Endothelial cell (in vitro differentiated cells): Measurements from ENCODE around the gene FUT6. TPM values are rescaled to one million over a fixed set of nuclear protein-coding genes. Genes with fewer than 3 reads are reported as not detected.
"Not testable (repeated sequence)": the region's sequence is repeated elsewhere in the genome, so short reads cannot be mapped to it uniquely, and the experiment has no call there.

ENCODE experiments used
- DNase-seq: peaks from one replicate; pipeline ENCODE4 v3.0.0; 2021; ENCODE audit warnings: low spot score
- H3K27ac Mint-ChIP-seq: one replicate; pipeline ENCODE4 v1.8.0; 2021; ENCODE audit warnings: mixed read lengths, inconsistent platforms; ENCODE audit not compliant: unreplicated experiment
- H3K27me3 Mint-ChIP-seq: one replicate; pipeline ENCODE4 v1.8.0; 2021; ENCODE audit warnings: mild to moderate bottlenecking, moderate library complexity, mixed read lengths, inconsistent platforms; ENCODE audit not compliant: unreplicated experiment
- H3K36me3 Mint-ChIP-seq: one replicate; pipeline ENCODE4 v1.8.0; 2021; ENCODE audit warnings: mild to moderate bottlenecking, low read depth, mixed read lengths, inconsistent platforms; ENCODE audit not compliant: unreplicated experiment
- H3K4me1 Mint-ChIP-seq: one replicate; pipeline ENCODE4 v1.8.0; 2021; ENCODE audit warnings: mild to moderate bottlenecking, mixed read lengths, inconsistent platforms; ENCODE audit not compliant: unreplicated experiment
- H3K4me3 Mint-ChIP-seq: one replicate; pipeline ENCODE4 v1.8.0; 2021; ENCODE audit warnings: mild to moderate bottlenecking, mixed read lengths, inconsistent platforms; ENCODE audit not compliant: unreplicated experiment
- H3K9me3 Mint-ChIP-seq: one replicate; pipeline ENCODE4 v1.8.0; 2021; ENCODE audit warnings: mixed read lengths, inconsistent platforms; ENCODE audit not compliant: unreplicated experiment
- total RNA-seq: library from RNA; stranded (reverse); fragmentation: NEBNext Ultra II Directional; extraction: Animal tissue kit (Norgen Biotek cat#: 25700); gene quantifications from one replicate; pipeline ENCODE4 v1.2.1, GENCODE V29; 2021; ENCODE audit not compliant: unreplicated experiment
- TF ChIP-seq, protein P1 (sequence below): fragments of 200-600 bp; sonication (generic); IDR thresholded peaks from one replicate; pipeline ENCODE4 v1.5.0; 2021; ENCODE audit warnings: antibody characterized with exemption; ENCODE audit not compliant: unreplicated experiment

FUT6 gene
- total RNA-seq, 1 donor from 2014 or later: 0.18 TPM

DNA sequence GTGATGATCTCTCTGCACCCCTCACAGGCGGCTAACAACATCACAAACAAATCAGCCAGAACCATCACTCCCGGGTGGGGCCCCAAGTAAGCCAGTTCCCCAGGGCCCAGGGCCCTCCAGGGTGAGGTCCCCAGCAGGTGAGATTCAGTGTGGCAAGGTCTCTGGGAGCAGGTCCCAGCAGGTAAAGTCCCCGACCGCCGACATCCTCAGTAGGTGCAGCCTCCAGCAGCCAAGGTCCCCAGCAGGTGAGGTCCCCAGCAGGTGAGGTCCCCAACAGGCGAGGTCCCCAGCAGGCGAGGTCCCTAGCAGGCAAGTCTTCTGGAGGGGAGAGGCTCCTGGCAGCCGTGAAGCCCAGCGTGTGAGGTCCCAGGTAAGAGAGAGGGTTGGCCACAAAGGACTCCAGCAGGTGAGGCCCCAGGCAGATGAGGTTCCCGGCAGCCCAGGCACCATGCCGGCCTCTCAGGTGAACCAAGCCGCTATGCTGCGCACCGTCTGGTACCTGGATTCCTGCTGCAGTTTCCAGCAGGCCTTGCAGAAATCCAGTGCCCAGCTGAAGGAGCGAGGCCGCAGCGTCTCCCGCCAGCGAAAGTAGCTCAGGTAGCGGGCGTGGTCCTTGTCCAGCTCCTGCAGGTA lies 3.9 kb upstream of the FUT6 start:
- no peak for DNase-seq
- TF ChIP-seq, protein P1, sequence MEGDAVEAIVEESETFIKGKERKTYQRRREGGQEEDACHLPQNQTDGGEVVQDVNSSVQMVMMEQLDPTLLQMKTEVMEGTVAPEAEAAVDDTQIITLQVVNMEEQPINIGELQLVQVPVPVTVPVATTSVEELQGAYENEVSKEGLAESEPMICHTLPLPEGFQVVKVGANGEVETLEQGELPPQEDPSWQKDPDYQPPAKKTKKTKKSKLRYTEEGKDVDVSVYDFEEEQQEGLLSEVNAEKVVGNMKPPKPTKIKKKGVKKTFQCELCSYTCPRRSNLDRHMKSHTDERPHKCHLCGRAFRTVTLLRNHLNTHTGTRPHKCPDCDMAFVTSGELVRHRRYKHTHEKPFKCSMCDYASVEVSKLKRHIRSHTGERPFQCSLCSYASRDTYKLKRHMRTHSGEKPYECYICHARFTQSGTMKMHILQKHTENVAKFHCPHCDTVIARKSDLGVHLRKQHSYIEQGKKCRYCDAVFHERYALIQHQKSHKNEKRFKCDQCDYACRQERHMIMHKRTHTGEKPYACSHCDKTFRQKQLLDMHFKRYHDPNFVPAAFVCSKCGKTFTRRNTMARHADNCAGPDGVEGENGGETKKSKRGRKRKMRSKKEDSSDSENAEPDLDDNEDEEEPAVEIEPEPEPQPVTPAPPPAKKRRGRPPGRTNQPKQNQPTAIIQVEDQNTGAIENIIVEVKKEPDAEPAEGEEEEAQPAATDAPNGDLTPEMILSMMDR: no peak
- Mint-ChIP-seq H3K4me3 (no peak overlapping the region), H3K4me1 (no peaks in the 10 kb centered on the region), H3K9me3 (no peaks in the 10 kb centered on the region), H3K27me3 (peaks cover 5% of the 10 kb centered on the region), H3K36me3 (no peaks in the 10 kb centered on the region), H3K27ac (no peak overlapping the region)

DNA sequence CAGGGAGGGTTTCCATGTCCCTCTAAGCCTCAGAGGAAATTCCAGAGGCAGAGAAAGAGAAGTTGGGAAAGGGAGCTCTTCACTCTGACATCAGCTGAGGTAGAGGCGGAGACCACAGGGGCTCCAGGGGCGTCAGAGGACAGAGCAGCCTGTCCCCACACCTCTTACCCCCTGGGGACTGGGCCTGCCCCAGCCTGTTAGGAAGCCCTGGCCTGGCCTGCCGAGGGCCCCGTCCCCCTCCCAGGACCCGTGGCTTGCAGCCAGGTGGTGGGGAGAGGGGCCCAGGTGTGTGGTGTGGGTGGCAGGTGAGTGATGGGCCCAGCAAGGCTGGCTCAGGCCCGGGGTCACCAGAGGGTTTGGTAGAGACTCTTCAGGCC lies 2.2 kb upstream of the FUT6 start:
- peaks cover 10% of the 10 kb centered on the region for H3K27me3 Mint-ChIP-seq
- not testable (repeated sequence) for H3K4me3 Mint-ChIP-seq, H3K36me3 Mint-ChIP-seq, H3K9me3 Mint-ChIP-seq, DNase-seq, H3K27ac Mint-ChIP-seq, H3K4me1 Mint-ChIP-seq

DNA sequence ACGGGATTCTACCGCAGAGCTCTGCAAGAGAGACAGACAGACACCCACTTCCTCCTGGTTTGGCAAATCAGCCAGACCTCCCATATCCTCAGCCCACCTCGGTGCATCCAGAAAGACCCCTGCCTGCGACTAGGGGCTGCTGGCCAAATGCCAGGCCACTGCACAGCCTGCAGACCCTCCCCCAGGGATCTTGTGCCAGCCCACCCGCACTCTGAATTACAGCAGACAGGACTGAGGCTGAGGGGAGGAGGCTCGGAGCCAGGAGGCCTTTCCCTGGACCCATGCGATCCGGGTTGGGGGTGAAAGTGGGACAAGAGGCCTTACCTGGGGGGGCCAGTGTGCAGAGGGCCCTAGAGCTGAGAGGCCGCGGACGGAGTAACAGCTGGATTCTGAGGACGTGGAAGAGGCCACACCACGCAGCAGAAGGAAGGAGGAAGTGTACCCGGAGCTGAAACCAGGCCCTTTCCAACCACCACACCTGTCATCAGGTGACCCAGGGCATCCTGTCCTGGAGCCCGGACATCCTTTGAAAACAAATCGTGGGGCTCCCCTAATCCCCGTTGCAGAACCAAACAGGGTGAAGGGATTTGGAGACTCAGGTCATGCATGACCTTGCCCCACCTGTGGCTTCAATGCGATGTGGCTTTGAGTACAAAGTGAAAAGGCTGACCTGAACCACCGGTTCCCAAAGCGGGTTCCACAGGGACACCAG lies 993 bp downstream of the FUT6 start:
- no peak overlapping the region for H3K4me3 Mint-ChIP-seq
- H3K27me3 Mint-ChIP-seq: peaks cover 12% of the 10 kb centered on the region
- no peaks in the 10 kb centered on the region for H3K4me1 Mint-ChIP-seq
- H3K9me3 Mint-ChIP-seq: no peaks in the 10 kb centered on the region
- H3K36me3 Mint-ChIP-seq: no peaks in the 10 kb centered on the region
- TF ChIP-seq, protein P1: no peak
- H3K27ac Mint-ChIP-seq: no peak overlapping the region
- DNase-seq: no peak

DNA sequence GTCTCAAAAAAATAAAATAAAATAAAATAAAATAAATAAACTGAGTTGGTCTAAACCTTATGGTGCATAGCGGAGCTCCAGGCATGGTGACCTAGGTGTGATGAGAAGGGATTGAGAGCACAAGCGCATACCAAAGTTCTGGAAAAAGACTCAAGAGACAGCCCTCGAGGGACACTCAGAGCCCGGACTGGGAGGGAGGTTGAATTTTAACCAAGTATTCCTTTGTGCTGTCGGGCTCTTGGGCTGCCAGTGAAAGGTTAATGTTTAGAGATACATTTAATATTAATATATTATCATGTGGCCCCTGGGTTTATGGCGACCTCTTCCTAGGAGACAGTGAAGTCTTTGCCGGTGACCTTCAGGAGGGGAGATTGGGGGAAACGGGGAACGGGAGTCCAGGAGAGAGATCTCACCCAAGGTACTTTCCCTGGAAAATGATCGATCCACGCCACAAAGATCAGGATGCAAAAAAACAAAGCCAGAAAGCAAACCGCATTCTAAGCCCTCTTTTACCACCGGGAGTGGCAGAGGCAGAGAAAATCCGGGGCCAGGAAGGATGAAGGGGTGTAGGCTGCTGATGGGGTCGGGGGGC lies 1.6 kb downstream of the FUT6 start:
- H3K4me1 Mint-ChIP-seq: no peaks in the 10 kb centered on the region
- no peaks in the 10 kb centered on the region for H3K36me3 Mint-ChIP-seq
- no peaks in the 10 kb centered on the region for H3K9me3 Mint-ChIP-seq
- no peak overlapping the region for H3K4me3 Mint-ChIP-seq
- no peak overlapping the region for H3K27ac Mint-ChIP-seq
- peaks cover 7% of the 10 kb centered on the region for H3K27me3 Mint-ChIP-seq
- TF ChIP-seq, protein P1: no peak
- DNase-seq: no peak

DNA sequence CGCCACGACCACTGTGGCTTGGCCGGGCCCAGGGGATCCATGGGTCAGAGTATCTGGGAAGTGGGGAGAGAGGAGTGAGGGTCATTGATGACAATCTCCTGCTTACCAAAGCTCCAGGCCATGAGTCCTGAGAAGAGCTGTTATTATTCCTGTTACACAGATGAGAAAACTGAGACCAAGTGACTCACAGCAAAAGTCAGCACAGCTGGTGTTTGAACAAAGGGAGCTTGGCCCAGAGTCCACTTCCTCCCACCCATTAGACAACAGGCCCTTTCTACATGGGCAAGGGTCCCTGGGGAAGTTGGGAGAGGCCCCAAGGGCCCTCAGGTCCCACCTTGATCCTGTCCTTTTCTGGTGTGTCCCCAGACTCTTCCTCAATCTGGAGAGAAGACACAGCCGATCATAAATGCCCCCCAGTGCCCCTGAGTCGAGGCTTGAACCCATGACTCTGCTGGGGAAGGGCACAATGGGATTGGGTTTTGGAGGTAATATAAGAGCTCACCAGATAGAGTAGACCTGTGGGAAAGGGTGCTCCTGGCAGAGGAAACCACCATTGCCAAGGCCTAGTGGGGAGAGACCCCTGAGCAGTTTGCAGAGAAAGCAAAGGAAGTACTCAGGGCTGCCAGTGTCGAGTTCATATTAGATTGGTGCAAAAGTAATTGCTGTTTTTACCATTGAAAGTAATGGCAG lies 6.8 kb downstream of the FUT6 start:
- Mint-ChIP-seq H3K27ac (no peak overlapping the region), H3K4me3 (no peak overlapping the region), H3K36me3 (no peaks in the 10 kb centered on the region), H3K4me1 (no peaks in the 10 kb centered on the region), H3K27me3 (peaks cover 8% of the 10 kb centered on the region), H3K9me3 (no peaks in the 10 kb centered on the region)
- TF ChIP-seq, protein P1: no peak
- no peak for DNase-seq
